ENCODE results near the gene SLC35F4.
"Not testable (repeated sequence)": the region's sequence is repeated elsewhere in the genome, so short reads cannot be mapped to it uniquely, and the experiment has no call there.

SLC35F4 gene

DNA sequence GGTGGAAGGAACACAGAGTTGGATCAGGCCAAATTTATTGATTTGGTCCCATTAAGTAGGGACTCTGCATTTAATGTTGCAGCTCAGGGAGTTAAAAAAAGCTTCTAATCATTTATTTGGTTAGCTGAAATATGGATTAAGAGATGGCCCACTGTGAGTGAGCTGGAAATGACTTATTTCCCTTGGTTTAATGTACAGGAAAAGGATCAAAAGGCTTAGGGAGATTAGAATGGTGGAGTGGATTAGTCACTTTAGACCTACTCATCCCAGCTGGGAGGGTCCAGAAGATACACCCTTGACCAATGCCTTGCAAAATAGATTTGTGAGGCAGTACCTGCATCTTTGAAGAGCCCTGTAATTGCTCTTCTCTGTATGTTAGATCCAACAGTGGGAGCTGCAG, 143.8 kb downstream of the SLC35F4 start:
- peak; percentile 8 for DNase-seq

GRCh38 chr14:57714487-57714931, 151.4 kb downstream of the SLC35F4 start:
- no peak for DNase-seq

DNA sequence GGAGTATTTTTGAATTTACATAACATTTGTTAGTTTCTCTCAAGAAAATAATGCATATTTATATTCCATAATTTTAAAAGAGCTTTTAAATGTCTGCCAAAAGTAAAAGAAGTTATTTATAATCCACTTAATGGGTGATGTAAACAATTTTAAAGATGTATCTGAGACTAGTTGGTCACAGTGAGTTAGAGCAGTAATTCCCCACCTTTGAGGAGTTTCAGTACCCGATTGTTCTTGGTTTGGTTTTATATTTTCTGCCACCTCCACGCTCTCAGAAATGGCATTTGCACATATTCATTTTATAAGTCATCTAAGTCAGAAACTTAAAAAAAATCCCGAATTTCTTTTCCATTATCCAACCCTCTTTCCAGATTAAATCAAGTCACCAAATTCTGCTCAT, 153.2 kb downstream of the SLC35F4 start:
- DNase-seq: no peak

DNA sequence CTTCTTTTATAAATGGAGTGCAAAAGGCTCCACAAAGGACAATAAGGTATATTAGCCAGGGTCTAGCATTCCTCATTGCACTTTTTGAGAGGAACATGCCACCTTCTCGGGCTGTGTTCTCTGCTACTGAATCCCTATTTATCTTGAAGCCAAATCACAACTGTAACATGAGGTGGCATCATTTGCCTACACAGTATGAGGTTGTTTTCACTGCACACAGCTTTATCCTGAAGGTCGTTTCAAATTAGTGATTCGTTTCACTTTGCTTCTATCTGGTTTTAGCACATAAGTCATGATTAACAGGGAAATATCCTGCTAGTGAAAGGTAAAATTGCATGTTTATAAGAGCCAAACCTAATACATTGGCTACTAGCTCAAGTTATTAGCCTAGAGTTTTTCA, 153.8 kb downstream of the SLC35F4 start:
- no peak for DNase-seq

DNA sequence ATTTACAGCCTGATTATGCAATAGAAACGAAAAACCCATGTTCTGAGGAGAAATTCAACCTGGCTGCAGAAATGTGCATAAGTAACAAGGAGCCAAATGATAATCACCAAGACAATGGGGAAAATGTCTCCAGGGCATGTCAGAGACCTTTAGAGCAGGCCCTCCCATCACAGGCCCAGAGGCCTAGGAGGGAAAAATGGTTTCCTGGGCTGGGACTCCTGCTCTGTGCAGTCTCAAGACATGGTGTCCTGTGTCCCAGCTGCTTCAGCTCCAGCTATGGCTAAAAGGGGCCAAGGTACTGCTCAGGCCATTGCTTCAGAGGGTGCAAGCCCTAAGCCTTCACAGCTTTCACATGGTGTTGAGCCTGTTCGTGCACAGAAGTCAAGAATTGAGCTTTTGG, 156.0 kb downstream of the SLC35F4 start:
- DNase-seq: no peak

DNA sequence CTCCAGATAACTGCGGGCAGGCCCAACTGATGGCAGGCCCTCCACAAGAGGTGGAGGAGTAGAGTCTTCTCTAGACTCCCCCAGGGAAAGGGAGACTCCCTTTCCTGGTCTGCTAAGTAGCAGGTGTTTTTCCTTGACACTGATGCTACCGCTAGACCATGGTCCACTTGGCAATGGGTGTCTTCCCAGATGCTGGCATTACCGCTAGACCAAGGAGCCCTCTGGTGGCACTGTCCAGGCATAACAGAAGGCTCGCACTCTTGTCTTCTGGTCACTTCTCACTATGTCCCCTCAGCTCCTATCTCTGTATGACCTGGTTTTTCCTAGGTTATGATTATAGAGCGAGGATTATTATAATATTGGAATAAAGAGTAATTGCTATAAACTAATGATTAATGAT, 156.8 kb downstream of the SLC35F4 start:
- DNase-seq: not testable (repeated sequence)

DNA sequence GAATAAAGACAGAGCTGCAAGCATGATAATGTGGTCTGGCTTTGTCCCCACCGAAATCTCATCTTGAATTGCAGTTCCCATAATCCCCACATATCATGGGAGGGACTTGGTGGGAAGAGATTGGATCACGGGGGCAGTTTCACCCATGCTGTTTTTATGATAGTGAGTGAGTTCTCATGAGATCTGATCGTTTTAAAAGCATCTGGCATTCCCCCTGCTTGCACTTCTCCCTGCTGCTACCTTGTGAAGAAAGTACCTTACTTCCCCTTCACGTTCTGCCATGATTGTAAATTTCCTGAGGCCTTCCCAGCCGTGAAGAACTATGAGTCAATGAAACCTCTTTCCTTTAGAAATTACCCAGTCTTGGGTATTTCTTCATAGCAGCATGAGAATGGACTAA, 158.7 kb downstream of the SLC35F4 start:
- no peak for DNase-seq

DNA sequence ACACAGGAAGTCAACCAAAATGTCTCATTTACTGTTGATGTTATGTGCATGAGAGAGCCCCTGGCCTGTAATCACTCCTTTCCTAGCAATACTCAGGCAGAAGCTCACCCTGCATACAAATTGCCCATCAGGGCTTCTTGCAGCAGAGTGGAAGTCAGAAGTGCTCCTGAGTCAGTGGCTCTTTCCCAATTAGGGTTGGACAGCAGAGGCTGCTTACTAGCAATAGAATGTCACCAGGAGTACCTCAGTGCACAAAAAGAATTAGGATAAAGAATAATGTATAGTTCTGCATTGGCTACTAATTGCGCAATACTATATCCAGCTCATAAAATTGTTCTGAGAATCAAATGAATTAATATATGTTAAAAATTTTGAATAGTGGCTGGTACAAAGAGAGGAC, 161.1 kb downstream of the SLC35F4 start:
- DNase-seq: no peak

DNA sequence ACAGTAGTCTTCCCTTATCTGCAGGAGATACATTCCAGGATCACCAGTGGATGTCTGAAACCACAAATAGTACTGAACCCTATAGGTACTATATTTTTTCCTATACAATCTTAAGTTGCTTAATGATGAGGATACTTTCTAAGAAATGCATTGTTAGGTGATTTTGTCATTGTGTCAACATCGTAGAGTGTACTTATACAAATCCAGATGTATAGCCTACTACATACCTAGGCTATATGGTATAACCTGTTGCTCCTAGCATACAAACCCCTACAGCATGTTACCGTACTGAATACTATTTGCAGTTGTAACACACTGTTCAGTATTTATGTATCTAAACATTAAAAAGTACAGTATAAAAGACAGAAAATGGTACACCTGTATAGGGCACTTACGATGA, 165.9 kb downstream of the SLC35F4 start:
- DNase-seq: no peak

DNA sequence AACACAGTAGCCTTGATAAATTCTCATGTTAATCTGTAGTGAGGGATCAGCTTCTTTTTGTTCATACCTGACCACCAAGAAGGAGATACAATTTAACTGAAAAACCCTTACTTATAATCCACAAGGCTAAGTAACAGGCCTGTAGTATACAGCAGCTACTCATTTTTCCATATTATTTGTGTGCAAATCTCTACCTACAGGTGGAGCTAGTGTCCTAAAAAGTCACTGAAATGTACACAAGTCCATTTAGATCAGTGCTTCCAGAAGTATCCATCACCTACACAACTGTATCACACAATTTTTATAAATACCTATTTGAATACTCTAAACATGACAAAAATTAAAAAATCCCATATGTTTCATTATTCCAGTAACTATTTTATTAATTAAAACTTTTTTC, 173.2 kb downstream of the SLC35F4 start:
- peak; percentile 56 for DNase-seq

- DNase-seq: no peak
Observed at GRCh38 chr14:57687416-57687815, 178.5 kb downstream of the SLC35F4 start.

DNA sequence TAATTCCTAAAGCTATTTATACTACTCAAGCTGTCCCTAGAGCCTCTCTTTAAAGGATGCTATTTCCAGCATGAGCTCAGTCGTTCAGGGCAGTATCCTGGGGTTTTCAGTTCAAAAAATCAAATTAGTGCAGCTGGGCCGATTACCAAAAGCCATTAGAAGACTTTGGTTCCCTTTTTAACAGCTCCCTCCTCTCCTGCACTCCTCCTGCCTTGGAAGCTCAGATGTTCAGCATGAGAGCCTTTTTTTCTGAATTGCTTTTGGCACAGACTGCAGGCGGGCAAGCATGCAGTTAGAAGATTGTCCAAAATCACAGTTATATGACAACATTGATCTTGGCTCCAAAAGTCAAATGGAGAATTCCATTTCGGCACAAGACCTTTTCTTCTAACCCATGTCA, 179.6 kb downstream of the SLC35F4 start:
- no peak for DNase-seq

DNA sequence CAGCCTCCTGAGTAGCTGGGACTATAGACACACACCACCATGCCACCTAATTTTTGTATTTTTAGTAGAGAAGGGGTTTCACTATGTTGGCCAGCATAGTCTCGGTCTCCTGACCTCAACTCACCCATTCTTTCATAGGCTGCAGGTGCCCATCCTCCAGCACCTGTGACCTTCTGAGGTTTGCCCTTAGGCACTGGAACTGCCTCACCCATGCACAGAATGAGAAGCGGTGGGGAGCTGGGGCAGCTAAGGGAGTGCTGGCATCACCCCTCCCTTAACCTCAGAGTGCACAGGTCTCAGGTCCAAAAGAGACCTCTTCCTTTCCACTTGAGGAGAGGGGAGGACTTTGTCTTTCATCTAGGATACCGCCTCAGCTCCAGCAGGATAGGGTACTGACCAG, 194.9 kb downstream of the SLC35F4 start:
- DNase-seq: no peak

DNA sequence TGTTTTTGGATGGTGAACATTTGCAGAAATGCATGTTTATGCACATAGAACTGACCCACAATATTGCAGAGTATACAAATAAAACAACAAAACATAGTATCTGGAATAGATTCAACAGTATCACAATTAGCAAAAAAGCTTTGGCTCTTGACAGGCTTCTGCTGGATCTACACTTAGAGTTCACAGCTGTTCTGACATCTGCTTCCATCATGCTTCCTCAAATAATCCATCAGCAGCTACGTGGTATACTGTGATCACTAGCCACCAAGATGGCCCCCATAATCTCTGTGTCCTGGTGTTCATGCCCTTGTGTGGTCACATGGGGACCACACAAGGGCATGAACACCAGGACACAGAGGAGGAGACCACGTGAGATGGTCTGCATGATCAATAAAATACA, 205.7 kb downstream of the SLC35F4 start:
- no peak for DNase-seq

- no peak for DNase-seq
Observed at GRCh38 chr14:57659052-57659451, 206.8 kb downstream of the SLC35F4 start.

DNA sequence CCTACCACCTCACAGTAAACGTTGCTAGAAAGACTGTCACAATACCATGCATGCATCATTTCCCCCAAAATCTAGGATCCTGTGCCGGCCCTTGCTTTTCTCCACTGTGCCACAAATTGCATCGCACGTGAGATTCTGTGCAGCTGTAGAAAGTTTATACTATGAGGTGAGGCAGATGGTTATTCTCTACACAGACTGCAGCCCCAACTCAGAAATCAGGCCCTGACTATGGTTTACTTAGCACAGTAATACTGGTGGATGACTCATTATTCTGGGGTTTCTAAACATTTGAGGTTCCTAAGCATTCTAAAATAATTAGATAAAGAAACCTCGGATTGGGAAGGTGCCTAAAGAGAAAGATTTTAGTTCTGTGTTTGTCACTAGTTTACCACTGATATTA, 208.4 kb downstream of the SLC35F4 start:
- DNase-seq: peak; percentile 3

DNA sequence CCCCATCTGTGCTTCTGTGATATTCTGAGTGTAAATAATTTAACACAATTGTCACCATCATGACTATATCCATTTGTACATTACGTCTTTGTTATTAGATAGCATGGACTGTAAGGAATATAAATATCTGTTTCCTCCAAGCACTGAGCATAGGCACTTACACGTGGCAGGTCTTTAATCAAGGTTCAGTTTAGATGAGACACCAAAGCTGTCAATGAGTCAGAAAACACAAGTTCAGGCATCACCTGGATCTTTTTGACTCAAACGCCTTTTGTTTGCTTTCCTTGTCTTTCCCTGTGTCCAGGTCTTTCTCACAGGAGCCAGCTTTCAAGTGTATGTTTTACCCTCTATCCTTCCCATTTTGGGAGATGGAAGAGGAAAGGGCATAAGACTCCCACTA, 209.0 kb downstream of the SLC35F4 start:
- no peak for DNase-seq

- DNase-seq: no peak
Observed at GRCh38 chr14:57652769-57653168, 213.1 kb downstream of the SLC35F4 start.

DNA sequence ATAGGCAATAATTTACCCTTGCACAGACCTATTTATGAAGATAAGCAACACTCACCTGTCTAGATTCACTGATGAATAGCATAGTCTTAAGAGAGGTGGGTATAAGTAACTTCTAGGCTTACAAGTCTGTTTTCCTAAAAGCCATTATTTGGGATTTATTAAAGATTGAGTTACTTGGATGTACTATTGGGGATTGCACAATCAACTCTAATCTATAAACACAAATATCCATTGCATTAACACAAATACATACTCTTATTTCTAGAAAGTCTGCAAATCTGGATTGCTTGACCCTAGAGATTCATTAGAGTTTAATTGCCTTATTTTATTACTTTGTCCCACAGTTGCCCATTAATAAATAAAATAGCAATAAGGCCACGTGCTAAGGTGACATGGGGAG, 224.1 kb downstream of the SLC35F4 start:
- no peak for DNase-seq

DNA sequence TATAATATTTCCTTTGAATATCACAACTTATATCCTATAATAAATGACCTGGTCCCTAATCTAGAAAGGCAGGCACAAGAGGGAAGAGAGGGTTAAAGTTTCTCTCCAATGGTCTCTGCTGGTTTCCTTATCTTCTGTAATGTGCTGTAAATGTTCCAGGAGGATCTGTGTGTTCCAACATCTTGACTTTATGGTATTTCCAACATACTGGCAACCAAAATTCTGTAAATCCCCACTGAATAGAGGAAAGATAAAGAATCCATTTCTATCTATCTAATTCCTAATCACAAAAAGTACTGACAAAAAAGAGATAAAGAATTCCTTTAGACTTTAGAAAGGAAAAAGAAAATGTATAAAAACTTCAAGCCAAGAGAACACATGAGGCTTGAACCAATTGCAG, 225.9 kb downstream of the SLC35F4 start:
- DNase-seq: no peak

DNA sequence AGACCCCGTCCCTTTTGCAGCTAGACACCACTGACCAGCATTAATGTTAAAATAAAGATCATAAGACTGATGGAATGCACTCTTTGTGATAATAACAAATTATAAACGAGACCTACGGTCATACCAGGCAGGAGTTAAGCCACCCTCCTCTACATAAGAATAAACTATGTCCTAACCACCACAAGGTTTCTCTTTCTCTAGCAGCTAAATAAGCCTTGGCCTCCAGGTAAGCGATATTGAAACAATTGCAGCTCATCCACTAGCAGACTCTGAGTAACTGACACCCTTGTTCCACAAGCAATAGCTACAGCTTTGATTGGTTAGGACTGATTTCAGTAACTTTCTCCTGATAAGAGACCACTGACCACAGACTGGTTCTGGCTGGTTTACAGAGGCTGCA, 228.0 kb downstream of the SLC35F4 start:
- DNase-seq: no peak

GRCh38 chr14:57634335-57634734, 231.6 kb downstream of the SLC35F4 start:
- DNase-seq: no peak

GRCh38 chr14:57632649-57633048, 233.2 kb downstream of the SLC35F4 start:
- DNase-seq: no peak

GRCh38 chr14:57617510-57617909, 248.4 kb downstream of the SLC35F4 start:
- DNase-seq: no peak

DNA sequence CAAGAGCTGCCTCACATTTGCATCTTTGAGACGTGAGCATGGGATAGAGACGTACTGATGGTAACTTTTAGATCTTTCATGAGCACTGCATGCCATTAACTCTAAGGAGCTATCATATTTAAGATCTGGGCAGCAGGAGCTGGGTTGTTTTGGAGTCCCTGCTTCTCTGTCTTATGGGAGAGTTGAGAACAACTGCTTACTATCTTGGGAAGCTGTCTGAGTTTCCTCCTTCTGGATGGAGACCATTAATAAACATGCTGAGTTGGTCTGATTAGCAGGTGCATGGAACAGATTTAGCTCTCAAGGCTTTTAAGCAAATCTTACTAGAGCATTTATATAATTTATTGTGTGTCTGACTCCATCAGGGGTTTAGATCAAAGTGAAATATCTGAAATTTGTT, 252.9 kb downstream of the SLC35F4 start:
- no peak for DNase-seq

DNA sequence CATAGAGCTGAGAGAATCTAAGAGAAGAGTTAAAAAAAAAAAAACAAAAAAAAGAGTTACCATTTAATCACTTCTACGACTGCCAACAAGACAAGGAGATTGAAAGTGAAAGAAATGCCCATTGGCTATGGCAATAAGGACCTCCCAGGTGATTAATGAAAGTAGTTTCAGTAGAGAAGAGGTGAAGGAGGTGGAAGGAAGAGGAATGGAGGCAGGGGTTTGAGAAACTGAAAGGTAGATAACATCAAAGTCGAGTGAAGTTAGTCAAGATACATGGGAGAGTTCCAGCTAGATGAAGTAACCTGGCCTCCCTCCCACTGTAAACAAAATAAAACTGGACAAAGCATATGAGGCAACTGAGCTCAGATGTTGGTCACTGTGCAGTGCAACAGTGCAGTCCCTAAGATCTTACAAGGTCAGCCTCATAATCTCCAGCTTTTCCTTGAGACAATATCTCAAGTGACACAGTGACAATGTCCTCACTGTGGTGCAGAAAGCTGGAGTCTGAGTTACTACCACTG, 254.3 kb downstream of the SLC35F4 start:
- DNase-seq: no peak
